ENCODE measurements around the gene GPRC5D.

DNA sequence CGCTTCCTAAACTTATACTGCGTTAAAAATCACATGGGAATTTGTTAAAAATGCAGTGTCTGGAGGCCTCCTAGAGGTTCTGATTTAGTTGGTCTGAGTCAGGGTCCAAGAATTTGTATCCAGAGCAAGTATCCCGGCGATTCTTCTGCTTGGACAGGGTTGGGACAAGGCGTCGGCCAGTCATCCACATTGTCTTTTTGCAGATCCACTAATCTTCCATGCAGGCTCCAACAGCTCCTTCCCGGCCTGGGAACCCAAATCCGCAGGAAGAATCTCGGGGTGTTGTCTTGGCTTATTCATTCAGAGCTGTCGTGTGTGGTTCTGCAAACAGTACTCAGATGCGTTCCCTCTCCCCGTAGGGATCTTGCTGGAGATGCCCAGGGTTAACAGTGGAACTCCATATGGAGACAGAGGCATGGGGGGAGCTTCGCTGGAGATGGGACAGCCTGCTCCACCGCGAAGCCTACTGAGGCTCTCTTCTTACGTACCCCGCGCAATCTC is 25.3 kb downstream of the GPRC5D start:
- TF ChIP-seq, protein P1, sequence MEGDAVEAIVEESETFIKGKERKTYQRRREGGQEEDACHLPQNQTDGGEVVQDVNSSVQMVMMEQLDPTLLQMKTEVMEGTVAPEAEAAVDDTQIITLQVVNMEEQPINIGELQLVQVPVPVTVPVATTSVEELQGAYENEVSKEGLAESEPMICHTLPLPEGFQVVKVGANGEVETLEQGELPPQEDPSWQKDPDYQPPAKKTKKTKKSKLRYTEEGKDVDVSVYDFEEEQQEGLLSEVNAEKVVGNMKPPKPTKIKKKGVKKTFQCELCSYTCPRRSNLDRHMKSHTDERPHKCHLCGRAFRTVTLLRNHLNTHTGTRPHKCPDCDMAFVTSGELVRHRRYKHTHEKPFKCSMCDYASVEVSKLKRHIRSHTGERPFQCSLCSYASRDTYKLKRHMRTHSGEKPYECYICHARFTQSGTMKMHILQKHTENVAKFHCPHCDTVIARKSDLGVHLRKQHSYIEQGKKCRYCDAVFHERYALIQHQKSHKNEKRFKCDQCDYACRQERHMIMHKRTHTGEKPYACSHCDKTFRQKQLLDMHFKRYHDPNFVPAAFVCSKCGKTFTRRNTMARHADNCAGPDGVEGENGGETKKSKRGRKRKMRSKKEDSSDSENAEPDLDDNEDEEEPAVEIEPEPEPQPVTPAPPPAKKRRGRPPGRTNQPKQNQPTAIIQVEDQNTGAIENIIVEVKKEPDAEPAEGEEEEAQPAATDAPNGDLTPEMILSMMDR (conservative IDR thresholded peaks at IDR 0.05 in 1 of 2, IDR thresholded peaks at IDR 0.05 in 1 of 2; ENCODE audit: low read depth in 1 of 2, low read length in 2 of 2) = no peak
- no peak for TF ChIP-seq EZH2 (IDR thresholded peaks at IDR 0.05; ENCODE audit: low read length, missing control alignments)

All from fibroblast of lung (primary cell).